ENCODE results near the gene LGALS12.

LGALS12 gene

DNA sequence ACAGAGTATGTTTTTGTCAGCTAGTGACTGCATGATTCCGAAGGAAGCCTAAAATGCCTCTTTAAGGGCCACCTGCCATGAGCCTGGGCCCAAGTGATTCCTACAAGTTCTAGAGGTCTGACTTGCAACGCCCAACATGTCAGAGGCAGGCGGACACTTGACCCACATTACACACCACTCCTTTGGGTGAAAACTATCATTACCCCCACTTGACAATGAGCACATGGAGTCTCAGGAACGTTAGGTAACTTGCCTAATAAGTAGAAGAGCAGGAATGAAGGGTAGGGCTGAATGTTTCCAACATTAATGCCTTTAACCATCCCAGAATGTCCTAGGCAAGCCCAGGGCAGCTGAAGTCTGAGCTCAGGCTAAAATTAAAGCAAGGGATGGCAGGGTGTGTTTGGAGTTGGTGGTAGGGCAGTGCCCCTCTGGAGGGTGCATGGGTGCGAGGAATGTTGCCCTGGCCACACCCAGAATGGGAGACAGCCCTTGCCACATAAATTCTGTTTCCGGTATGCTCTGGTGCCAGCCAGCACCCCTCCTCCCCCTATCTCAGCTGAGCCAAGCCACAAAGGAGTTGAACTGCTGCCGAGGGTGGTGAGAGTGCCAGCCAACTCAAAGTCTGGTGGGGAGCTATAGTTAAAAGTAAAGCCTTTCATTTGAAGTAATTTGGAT is 54.8 kb downstream of the LGALS12 start:
- DNase-seq (ENCODE audit: low read depth), result no peak

DNA sequence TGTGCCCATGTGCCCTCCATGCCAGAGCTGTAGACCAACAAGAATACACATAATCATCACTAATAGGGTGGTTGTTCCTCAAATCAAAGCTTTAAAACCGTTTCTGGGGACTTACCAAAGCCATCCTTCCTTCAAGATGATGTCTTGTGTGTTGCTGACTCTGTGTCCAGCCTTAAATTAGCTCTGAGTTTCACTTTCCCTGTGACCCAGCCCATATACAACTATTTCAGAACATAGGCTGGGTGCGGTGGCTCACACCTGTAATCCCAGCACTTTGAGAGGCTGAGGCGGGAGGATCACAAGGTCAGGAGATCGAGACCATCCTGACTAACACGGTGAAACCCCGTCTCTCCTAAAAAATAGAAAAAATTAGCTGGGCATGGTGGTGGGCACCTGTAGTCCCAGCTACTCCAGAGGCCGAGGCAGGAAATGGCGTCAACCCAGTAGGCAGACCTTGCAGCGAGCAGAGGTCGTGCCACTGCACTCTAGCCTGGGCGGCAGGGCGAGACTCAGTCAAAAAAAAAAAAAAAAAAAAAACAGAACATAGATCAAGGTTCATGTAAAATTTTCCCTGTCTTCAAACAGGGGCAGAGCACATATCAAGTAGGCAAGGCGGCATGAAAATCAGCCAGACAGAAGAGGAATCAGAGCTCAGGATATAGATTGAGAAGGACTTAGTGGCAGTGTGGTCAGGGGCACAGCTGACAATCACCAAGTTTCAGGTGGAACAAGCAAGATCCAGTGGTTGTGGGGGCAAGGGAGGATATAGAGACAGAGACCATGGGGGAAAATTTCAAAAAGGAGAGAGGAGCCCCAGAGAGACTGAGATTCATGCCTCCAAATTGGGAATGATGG is 57.5 kb downstream of the LGALS12 start, which contains the start of gene PLAAT2:
Gene PLAAT2 (minus strand): TSS at position 179 of the 855 bp plus-strand sequence. CDS start 55 bp downstream, at position 124.
- no peak for DNase-seq (ENCODE audit: low read depth)

DNA sequence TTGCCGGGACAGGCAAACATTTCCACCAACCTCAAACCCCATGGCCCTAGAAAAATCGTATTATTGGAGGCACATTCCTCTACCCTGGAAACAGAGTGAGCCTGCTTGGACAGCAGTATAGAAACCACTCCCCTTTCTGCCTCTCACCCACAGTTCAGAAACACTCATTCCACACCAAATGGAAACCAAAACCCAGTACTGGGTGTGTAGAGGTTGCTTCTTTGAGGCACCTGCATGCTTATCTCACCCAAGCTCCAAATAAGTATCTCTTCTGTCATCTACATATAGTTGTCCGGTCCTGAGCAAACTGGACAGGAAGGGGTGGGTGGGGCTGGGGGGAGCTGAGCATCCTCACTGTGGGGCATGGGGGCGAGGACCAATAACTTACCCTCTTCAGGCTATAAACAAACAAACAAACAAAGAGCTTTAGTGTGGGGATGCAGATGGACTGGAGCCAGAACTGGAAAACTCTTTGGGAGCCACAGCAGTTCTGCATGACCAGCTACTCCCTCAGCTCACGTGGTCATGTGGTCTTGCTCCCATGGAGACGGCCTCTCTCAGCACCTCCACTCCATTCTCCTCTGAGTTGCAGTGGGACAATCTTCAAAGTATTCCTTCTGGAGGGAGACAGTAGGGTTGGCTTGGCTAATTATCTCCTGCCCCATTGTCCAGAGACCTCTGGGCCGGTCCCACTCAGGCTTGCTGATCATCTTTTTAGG is 58.3 kb downstream of the LGALS12 start:
- no peak for DNase-seq (ENCODE audit: low read depth)

DNA sequence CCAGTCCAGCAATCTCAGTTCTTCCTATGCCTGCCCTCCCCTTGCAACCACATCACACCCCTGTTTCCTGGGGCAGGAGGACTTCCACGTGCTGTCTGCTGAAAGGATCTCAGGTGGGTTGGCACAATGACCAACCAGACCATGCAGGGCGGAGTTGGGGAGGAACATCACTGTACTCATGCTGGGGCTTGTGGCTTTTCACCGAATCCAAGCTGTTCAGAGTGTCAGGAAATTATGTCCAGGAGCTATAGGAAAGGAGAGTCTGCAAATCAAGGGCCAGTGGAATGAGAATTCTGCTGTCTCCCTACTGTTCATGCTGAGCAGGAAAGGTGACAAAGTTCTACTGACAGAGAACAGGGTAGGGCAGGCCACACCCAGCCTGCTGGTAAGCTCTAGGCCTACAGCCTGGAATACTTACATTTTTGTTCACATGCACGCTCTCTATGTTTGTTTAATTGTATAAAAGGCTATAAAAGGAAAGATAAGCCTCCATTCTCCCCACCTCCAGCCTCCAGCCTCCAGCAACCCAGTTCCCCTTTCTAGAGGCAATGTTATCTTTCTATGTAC is 59.0 kb downstream of the LGALS12 start:
- DNase-seq (ENCODE audit: low read depth), result no peak
